ENCODE results near the gene MRPL38. TPM values are rescaled to one million over a fixed set of nuclear protein-coding genes. Genes with fewer than 3 reads are reported as not detected.

MRPL38 gene
- total and polyA plus RNA-seq, 2 of the 8 experiments (the other 6 are each of a cell fraction or from before 2014, with no cell fraction given): 78.4 to 125 TPM

GRCh38 chr17:75906143-75906884 is 1.6 kb upstream of the MRPL38 start (continued):
- TF ChIP-seq, protein P1, sequence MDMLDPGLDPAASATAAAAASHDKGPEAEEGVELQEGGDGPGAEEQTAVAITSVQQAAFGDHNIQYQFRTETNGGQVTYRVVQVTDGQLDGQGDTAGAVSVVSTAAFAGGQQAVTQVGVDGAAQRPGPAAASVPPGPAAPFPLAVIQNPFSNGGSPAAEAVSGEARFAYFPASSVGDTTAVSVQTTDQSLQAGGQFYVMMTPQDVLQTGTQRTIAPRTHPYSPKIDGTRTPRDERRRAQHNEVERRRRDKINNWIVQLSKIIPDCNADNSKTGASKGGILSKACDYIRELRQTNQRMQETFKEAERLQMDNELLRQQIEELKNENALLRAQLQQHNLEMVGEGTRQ (IDR thresholded peaks at IDR 0.05; ENCODE audit: low read length): no peak
- TF ChIP-seq ZNF274 (IDR thresholded peaks at IDR 0.05; ENCODE audit: borderline replicate concordance, extremely low read depth, low read length) (no peak), TEAD4 (IDR thresholded peaks at IDR 0.05; ENCODE audit: low read depth, low read length) (no peak), SIX5 (IDR thresholded peaks at IDR 0.05; ENCODE audit: low read depth, low read length) (no peak), CHD2 (IDR thresholded peaks at IDR 0.05; ENCODE audit: low read length) (no peak), TCF12 (IDR thresholded peaks at IDR 0.05; ENCODE audit: low read depth, low read length) (no peak), MAFK (IDR thresholded peaks at IDR 0.05; ENCODE audit: low read depth, low read length) (no peak), ASH2L (IDR thresholded peaks at IDR 0.05; ENCODE audit: low read length) (no peak), TAF7 (optimal IDR thresholded peaks at IDR 0.05; ENCODE audit: borderline replicate concordance, low read depth, low read length) (no peak)
- TF ChIP-seq, protein P2, sequence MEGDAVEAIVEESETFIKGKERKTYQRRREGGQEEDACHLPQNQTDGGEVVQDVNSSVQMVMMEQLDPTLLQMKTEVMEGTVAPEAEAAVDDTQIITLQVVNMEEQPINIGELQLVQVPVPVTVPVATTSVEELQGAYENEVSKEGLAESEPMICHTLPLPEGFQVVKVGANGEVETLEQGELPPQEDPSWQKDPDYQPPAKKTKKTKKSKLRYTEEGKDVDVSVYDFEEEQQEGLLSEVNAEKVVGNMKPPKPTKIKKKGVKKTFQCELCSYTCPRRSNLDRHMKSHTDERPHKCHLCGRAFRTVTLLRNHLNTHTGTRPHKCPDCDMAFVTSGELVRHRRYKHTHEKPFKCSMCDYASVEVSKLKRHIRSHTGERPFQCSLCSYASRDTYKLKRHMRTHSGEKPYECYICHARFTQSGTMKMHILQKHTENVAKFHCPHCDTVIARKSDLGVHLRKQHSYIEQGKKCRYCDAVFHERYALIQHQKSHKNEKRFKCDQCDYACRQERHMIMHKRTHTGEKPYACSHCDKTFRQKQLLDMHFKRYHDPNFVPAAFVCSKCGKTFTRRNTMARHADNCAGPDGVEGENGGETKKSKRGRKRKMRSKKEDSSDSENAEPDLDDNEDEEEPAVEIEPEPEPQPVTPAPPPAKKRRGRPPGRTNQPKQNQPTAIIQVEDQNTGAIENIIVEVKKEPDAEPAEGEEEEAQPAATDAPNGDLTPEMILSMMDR (IDR thresholded peaks at IDR 0.05; ENCODE audit: control extremely low read depth in 1 of 3, insufficient read depth in 1 of 3, low read depth in 1 of 3, low read length in 3 of 3): no peak
